Esophagus muscularis mucosa (tissue), 4 donors: ENCODE results near the gene MMP10. TPM values are rescaled to one million over a fixed set of nuclear protein-coding genes. Genes with fewer than 3 reads are reported as not detected.

ENCODE experiments used
- DNase-seq: peaks from one replicate; pipeline ENCODE4 v3.0.0-alpha.2; 2017; ENCODE audit errors: extremely low spot score
- H3K27ac ChIP-seq, 4 donors: fragments of 200-600 bp; sonication (generic); replicated peaks in 1 of 4; 1 replicate in 3 of 4; 2 replicates in 1 of 4; pipeline ENCODE4 v1.5.1; 2016 to 2019; ENCODE audit warnings: mild to moderate bottlenecking in 1 of 4
- H3K27me3 ChIP-seq, 4 donors: fragments of 200-600 bp; sonication (generic); one replicate each; pipeline versions ENCODE4 v1.5.1 to v1.6.0; 2016 to 2019
- H3K36me3 ChIP-seq, 4 donors: fragments of 200-600 bp; sonication (generic); one replicate each; pipeline ENCODE4 v1.5.1; 2016 to 2019
- H3K4me1 ChIP-seq, 4 donors: fragments of 200-600 bp; sonication (generic); one replicate each; pipeline ENCODE4 v1.5.1; 2016 to 2019
- H3K4me3 ChIP-seq, 4 donors: fragments of 200-600 bp; sonication (generic); 1 replicate in 2 of 4; 2 replicates in 2 of 4; pipeline ENCODE4 v1.5.1; 2016 to 2019; ENCODE audit warnings: mild to moderate bottlenecking in 4 of 4, moderate library complexity in 1 of 4
- H3K9me3 ChIP-seq, 4 donors: fragments of 200-600 bp; sonication (generic); 1 replicate in 3 of 4; 2 replicates in 1 of 4; pipeline ENCODE4 v1.5.1; 2016 to 2019
- EP300 ChIP-seq: sonication (generic); formaldehyde crosslinking; IDR thresholded peaks from one replicate; pipeline ENCODE4 v1.6.1; 2017; ENCODE audit warnings: antibody characterized with exemption
- POLR2A ChIP-seq: fragments of 450-650 bp; IDR thresholded peaks from one replicate; pipeline ENCODE4 v1.6.1; 2017; ENCODE audit warnings: antibody characterized with exemption, moderate library complexity, mild to moderate bottlenecking, low read depth
- POLR2AphosphoS5 ChIP-seq, 2 donors: sonication (generic); formaldehyde crosslinking; IDR thresholded peaks; one replicate each; pipeline ENCODE4 v1.6.1; 2017; ENCODE audit warnings: antibody characterized with exemption in 2 of 2
- WGBS: methylation state at CpG from one replicate; pipeline ENCODE4 v1.1.5; 2018; 5-methylcytosine and 5-hydroxymethylcytosine counted together
- intact Hi-C: fragments of 100-400 bp; cut with DNase I; formaldehyde crosslinking; loops from one replicate; pipeline ENCODE4 v1.15.1; 2023
- total RNA-seq, 4 donors: library from RNA; depleted of rRNA; stranded (reverse); fragments of >200 nt; gene quantifications; one replicate each; pipeline versions ENCODE4 v1.1.0 to v1.2.1, GENCODE V29; 2016
- TF ChIP-seq, protein P1 (sequence below), 3 experiments: fragments of 200-600 bp in 2 of 3; fragments of 450-650 bp in 1 of 3; sonication (generic) in 2 of 3; IDR thresholded peaks; one replicate each; pipeline ENCODE4 v1.5.1; 2017 to 2019; ENCODE audit warnings: antibody characterized with exemption in 3 of 3, mild to moderate bottlenecking in 2 of 3, moderate library complexity in 1 of 3

MMP10 gene
- total RNA-seq, 4 donors from 2014 or later: not detected

DNA sequence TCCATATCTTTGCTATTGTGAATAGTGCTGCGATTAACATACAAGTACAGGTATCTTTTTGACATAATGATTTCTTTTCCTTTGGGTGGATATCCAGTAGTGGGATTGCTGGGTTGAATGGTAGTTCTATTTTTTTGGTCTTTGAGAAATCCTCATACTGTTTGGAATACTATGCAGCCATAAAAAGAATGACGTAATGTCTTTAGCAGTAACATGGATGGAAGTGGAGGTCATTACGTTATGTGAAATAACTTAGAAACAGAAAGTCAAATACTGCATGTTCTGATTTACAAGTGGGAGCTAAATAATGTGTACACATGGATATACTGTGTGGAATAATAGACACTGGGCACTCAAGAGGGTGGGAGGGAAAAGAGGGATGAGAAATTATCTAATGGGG is 4.0 kb upstream of the MMP10 start:
- WGBS: 83% methylated on average over 3 of the region's 3 CpGs
- TF ChIP-seq POLR2AphosphoS5 (IDR thresholded peaks at IDR 0.05) (no peak), POLR2A (no peak), EP300 (no peak)
- TF ChIP-seq, protein P1, sequence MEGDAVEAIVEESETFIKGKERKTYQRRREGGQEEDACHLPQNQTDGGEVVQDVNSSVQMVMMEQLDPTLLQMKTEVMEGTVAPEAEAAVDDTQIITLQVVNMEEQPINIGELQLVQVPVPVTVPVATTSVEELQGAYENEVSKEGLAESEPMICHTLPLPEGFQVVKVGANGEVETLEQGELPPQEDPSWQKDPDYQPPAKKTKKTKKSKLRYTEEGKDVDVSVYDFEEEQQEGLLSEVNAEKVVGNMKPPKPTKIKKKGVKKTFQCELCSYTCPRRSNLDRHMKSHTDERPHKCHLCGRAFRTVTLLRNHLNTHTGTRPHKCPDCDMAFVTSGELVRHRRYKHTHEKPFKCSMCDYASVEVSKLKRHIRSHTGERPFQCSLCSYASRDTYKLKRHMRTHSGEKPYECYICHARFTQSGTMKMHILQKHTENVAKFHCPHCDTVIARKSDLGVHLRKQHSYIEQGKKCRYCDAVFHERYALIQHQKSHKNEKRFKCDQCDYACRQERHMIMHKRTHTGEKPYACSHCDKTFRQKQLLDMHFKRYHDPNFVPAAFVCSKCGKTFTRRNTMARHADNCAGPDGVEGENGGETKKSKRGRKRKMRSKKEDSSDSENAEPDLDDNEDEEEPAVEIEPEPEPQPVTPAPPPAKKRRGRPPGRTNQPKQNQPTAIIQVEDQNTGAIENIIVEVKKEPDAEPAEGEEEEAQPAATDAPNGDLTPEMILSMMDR (IDR thresholded peaks at IDR 0.05): no peak
- Histone ChIP-seq H3K4me3 (no peak overlapping the region), H3K4me1 (no peaks in the 10 kb centered on the region), H3K27ac (no peak overlapping the region), H3K36me3 (no peaks in the 10 kb centered on the region), H3K27me3 (no peaks in the 10 kb centered on the region), H3K9me3 (no peaks in the 10 kb centered on the region)
- intact Hi-C loops: no loop called here
- no peak for DNase-seq

DNA sequence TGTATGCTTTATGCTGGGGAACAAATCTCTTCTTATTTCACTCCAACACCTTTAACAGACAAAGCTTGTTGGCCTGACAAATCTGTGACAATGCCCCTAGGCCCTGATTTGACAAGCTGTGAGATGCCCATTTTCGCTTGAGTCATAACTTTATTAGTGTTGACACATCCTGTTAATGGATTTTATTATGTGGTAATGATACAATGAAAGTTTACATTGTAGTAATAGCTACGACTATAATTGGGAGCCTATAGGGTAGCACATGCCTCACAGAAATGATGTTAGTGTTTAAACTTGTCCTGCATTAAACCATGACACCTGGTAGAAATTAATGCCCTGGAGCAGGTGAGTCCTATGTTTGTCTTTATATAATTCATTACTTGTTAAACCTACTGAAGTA is 3.3 kb upstream of the MMP10 start:
- WGBS: 79% methylated on average over 2 of the region's 2 CpGs
- H3K27ac ChIP-seq: no peak overlapping the region

DNA sequence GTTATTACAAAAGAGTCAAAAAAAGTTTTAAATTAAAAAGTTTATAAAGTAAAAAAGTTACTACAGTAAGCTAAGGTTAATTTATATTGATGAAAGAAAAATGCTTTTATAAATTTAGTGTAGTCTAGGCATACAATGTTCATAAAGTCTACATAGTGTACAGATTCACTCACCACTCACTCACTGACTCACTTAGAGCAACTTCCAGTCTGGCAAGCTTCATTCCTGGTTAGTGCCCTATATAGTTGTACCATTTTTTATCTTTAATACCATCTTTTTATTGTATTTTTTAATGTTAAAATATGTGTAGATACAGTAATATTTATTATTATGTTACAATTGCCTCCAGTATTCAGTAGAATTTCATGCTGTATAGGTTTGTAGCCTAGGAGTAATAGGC is 2.6 kb upstream of the MMP10 start:
- Histone ChIP-seq H3K4me3 (no peak overlapping the region), H3K9me3 (no peaks in the 10 kb centered on the region), H3K4me1 (no peaks in the 10 kb centered on the region), H3K36me3 (no peaks in the 10 kb centered on the region), H3K27ac (no peak overlapping the region), H3K27me3 (no peaks in the 10 kb centered on the region)
- no peak for DNase-seq
- TF ChIP-seq, protein P1 (IDR thresholded peaks at IDR 0.05): no peak
- TF ChIP-seq POLR2AphosphoS5 (IDR thresholded peaks at IDR 0.05) (no peak), POLR2A (no peak), EP300 (no peak)
- intact Hi-C loops: no loop called here

More for the DNA sequence above, 3.3 kb upstream of the MMP10 start:
- Histone ChIP-seq H3K27me3 (no peaks in the 10 kb centered on the region), H3K4me1 (no peaks in the 10 kb centered on the region), H3K9me3 (no peaks in the 10 kb centered on the region), H3K4me3 (no peak overlapping the region), H3K36me3 (no peaks in the 10 kb centered on the region)
- no peak for DNase-seq
- intact Hi-C loops: no loop called here
- TF ChIP-seq POLR2A: no peak
- TF ChIP-seq, protein P1 (IDR thresholded peaks at IDR 0.05): no peak
- TF ChIP-seq POLR2AphosphoS5 (IDR thresholded peaks at IDR 0.05): no peak
- TF ChIP-seq EP300: no peak

DNA sequence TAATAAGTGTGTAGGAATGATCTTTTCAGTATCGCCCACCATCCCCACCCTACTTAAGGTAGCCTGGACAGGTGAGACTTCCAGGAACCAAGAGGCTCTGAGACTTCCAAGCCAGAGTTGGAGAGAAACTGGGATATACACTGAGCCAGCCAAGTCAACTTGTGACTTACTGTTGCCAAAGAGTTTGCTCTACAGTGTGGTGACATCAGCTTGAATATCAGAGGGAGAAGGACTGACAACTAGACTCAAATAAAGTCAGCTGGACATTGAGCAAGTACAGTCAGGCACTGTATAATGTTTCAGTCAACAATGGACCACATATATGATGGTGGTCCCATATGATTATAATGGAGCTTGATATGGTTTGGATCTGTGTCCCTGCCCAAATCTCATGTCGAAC is 1.2 kb upstream of the MMP10 start:
- no peaks in the 10 kb centered on the region for H3K4me1 ChIP-seq
- H3K27ac ChIP-seq: no peak overlapping the region
- H3K27me3 ChIP-seq: no peaks in the 10 kb centered on the region
- WGBS: 91% methylated on average over 2 of the region's 2 CpGs
- intact Hi-C loops: no loop called here
- no peaks in the 10 kb centered on the region for H3K36me3 ChIP-seq
- no peaks in the 10 kb centered on the region for H3K9me3 ChIP-seq
- no peak for TF ChIP-seq EP300
- no peak for TF ChIP-seq POLR2A
- TF ChIP-seq, protein P1 (IDR thresholded peaks at IDR 0.05): no peak
- TF ChIP-seq POLR2AphosphoS5 (IDR thresholded peaks at IDR 0.05): no peak
- H3K4me3 ChIP-seq: no peak overlapping the region
- no peak for DNase-seq

DNA sequence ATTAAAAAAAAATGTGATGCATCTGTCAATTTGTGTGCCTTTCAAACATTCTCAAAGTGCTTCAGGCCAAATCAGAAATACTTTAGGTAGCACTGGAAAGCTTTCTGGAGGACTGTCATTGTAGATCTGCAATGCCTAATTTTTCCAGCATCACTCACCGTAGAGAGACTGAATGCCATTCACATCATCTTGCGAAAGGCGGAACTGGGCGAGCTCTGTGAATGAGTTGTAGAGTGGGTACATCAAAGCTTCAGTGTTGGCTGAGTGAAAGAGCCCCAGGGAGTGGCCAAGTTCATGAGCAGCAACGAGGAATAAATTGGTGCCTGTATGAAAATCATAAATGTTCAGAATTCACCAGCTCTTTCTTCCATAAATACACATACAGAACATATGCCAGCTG is 4.0 kb downstream of the MMP10 start:
- Histone ChIP-seq H3K9me3 (no peaks in the 10 kb centered on the region), H3K36me3 (no peaks in the 10 kb centered on the region), H3K27ac (no peak overlapping the region), H3K4me3 (no peak overlapping the region), H3K27me3 (no peaks in the 10 kb centered on the region), H3K4me1 (no peaks in the 10 kb centered on the region)
- intact Hi-C loops: no loop called here
- TF ChIP-seq, protein P1 (IDR thresholded peaks at IDR 0.05): no peak
- TF ChIP-seq EP300 (no peak), POLR2AphosphoS5 (IDR thresholded peaks at IDR 0.05) (no peak), POLR2A (no peak)
- WGBS: 94% methylated on average over 5 of the region's 5 CpGs
- no peak for DNase-seq
